ENCODE data around the gene CHSY3.

Gene CHSY3

DNA sequence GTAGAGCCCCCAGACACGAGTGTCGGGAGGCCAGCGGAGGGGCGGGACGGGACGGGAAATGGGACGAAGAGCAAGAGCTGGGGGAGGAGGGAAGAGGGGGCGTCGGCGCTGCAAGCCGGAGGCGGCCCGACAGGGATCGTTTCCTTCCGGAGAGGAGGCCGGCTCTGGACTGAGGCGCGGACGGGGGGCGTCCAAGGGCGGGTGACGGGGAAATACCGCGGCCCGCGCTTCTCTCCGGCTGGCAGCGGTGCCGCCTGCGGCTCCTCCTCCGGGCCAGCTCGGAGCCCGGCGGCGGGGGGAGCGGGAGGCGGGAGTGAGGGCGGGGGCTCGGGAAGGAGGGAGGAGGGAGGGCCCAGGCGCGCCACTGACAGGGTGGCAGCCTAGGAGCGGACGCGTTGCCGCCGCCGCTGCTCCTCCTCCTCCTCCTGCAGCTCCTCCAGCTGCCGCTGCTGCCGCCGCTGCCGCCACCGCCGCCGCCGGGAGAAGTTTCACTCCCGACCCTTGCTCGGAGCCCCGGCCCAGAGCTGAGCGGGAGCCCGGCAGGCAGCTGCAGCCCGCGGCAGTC lies at the start of gene CHSY3:
TSS of gene CHSY3 (plus strand) at position 364 of the 565 bp plus-strand sequence.
- no peak for DNase-seq (ENCODE audit: low read depth, low spot score)

DNA sequence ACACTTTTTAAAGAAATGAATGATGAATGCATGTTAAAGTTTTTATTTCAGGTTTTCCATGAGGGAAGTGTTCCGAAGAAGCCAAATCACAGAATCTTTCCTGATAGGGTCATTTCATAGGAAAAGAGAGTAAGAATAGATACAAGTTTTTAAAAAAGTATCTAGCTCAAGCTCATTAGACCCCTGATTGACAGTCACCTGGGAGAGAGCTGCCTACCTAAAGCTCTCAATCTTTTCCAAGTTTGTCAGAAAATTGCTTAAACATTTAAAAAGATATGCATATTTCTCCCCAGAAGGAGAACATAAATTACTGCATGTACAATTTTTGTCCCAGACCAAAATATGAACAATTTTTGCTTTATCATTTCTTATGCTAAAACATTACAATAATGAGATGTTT lies 47.9 kb upstream of the CHSY3 start:
- DNase-seq (ENCODE audit: low read depth, low spot score) = no peak

DNA sequence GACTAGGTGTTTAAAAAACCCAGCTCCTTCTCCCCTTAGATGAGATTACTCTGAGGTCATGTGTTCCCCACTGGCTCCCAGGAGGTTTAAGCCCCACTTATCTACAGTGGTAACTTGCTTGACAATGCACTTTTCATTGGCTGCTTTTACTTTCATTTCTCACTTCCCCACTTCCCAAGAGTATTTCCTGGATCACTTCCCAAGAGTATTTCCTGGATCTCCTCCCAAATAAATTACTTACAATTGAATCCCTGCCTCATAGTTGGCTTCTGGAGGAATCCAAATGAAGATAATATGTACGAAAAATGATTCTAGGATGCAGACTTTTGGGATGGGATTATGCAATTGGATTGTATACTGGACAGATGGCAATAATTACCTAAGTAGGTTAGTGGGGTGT lies 47.1 kb upstream of the CHSY3 start:
- no peak for DNase-seq (ENCODE audit: low read depth, low spot score)

DNA sequence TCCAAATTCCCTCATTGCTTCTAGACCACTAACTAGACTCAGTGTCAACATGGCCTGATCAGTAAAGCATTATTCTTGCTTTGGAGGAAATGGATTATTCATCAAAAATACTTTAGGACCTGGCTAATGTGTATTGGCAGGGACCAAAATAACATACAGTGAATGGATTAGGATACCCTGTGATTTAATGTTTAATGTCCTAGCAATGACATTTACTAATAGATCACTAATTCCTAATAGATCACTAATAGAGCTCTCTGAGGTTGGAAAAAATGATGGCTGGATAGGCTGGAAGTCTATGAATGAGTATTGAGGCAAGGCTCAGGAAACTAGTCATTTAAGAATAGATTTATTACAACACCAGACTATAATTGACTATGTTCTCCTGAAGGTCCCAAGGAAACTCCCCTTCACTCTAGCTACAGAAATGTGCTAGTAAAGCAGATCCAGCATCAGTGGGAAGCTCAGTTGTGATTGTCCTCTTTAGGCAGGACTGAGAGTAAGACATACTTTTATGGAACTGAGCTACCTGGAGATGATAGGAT lies 46.1 kb upstream of the CHSY3 start:
- DNase-seq (ENCODE audit: low read depth, low spot score) = no peak

DNA sequence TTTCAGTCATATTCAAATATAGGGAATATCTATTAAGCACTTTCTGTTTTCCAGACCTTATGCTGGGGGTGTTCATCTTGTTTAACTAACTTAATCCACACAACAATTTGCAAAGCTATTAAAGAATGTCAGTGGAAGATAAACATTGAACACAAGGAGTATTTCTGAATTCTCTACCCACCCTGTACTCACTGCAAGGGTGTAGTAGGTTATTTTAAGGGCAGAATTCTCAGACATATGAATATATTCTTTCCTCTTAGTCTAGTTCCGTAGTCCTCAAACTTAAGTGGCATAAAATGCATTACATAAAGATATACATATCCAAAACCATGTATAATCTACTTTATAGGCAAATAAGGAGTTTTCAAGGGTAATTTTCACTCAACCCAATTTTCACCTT lies 19.9 kb upstream of the CHSY3 start:
- no peak for DNase-seq (ENCODE audit: low read depth, low spot score)

DNA sequence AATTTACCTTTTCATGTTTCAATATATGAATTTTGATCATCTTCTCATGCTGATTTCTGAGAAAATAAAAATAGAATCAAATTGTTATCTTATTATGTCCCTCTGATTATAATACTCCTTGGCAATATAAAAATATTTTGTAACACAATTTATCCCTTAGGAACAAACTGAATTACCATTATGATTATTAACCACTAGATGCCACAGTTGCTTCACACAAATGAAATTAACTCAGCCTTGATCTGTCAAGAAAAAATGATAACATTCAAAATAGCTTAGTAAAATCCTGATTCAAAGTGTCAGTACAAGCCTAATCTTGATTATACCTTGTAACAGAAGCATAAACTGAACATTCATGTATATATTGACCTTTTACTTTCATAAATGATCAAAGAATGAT lies 4.8 kb upstream of the CHSY3 start:
- no peak for DNase-seq (ENCODE audit: low read depth, low spot score)

DNA sequence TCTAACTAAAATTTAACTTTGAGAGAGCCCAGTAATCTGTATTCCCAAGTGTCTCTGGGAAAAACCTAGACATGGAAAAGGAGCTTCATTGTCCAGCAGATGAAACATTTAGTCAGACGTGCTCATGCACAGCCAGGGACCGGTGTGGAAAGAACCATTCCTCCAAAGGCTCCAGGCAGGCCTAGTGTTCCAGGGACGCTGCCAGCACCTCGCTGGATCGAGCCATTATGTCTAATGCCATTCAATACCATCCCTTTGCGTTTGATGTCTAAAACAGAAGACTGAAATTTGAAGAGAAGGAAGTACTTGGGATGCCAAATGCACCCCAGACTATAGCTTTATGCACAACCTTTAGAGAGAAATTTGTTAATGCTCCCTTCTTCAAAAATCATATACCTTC lies 1.4 kb upstream of the CHSY3 start:
- DNase-seq (ENCODE audit: low read depth, low spot score) = no peak

DNA sequence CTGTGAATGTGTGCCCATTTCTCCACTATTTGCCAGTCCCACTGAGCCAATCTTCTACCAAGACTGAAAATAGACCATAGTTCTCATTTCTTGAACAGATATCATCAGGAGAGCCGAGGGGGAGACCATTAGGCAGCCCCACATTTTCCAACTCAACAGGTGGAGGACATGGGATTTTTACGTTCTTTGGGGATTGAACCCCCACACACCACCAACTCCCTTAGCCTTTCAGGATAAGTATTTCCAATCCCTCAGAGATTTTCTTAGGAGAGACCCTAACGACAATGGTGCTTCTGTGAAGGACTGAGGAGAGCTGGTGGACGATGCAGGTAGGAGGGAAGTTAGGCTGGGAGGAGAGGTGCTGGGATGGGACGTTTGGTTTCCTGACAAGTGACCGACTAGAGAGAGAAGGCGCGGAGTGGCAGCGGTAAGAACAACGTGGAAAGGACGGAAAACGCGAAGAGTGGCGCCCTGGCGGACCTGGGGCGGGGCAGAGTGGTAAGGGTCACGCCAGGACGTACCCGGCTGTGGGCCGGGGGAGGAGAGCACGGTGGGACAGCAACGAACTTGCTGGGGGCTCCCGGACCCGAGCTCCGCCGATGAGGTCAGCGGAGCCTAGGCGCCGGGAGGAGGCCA lies 681 bp upstream of the CHSY3 start:
- DNase-seq (ENCODE audit: low read depth, low spot score) = no peak

DNA sequence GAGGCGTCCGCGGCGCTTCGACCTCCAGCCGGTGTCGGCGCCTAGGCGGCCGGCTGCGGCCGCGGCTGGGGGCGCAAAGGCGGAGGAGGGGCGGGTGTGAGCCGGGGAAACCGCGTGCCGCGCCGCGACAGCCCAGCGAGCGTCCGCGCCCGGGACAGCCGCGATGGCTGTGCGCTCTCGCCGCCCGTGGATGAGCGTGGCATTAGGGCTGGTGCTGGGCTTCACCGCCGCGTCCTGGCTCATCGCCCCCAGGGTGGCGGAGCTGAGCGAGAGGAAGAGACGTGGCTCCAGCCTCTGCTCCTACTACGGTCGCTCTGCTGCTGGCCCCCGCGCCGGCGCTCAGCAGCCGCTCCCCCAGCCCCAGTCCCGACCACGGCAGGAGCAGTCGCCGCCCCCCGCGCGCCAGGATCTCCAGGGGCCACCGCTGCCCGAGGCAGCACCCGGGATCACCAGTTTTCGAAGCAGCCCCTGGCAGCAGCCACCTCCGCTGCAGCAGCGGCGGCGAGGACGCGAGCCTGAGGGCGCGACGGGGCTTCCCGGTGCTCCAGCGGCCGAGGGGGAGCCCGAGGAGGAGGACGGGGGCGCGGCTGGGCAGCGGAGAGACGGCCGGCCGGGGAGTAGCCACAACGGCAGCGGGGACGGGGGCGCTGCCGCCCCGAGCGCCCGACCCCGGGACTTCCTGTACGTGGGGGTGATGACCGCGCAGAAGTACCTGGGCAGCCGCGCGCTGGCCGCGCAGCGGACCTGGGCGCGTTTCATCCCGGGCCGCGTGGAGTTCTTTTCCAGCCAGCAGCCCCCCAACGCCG lies 605 bp downstream of the CHSY3 start:
- DNase-seq (ENCODE audit: low read depth, low spot score) = no peak

DNA sequence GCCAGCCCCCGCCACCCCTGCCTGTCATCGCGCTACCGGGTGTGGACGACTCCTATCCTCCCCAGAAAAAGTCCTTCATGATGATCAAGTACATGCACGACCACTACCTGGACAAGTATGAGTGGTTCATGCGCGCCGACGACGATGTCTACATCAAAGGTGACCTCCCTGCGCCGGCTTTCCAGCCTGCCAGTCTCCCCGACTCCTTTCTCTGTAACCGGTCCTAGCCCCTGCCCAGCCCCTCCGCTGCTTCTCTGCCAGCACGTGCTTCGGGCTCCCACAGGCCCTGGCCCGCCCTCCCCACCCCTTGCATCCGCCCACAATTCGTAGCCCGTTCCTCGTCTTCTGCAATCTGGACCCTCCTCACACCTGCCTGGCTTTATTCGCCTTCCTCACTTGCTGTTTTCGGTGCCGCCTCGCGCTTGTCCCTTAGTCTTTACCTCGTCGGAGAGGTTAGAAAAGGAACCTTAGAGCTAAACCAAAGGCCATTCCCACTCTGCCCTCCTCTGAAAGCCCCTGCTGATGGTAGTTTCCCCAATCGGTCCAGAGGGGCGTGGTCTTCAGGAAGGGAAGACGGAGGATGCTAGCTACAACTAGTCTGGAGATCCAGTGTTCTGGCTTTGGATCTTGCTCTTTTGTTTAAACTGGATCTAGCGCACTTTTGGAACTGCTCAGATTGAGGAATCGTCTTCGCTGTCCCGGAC lies 1.4 kb downstream of the CHSY3 start:
- no peak for DNase-seq (ENCODE audit: low read depth, low spot score)

DNA sequence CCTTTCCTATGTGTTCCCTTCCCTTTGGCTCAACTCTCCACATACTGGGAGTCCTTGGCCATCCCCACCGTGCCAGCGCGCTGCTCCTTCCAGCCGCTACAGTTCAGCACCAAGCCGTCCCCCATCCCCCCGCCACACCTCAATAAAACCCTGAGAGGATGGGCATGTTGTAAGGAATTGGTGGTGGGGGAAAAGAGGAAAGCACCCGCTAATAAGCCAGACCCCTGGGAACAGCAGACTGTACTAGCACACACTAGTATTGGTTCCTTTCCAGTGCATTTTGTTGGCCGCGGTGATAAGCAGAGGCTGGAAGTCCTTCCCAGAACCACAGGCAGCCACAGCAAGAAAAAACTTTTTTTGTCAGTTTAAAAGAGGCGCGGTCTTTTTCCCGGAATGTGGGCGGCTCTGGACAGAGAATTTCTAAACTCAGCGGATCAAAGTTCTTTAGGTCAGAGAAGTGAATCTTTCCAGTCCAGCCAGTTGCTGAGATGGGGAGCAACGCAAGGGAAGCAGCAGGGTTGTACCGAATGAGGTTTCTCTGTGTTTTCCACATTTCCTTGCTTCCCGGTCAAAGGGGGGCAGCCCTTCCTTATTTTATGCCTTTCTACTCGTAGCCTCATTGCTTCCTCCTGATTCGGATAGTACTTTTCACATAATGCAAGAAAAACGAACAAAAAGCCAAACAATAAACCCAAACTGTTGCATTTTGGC lies 2.1 kb downstream of the CHSY3 start:
- no peak for DNase-seq (ENCODE audit: low read depth, low spot score)

DNA sequence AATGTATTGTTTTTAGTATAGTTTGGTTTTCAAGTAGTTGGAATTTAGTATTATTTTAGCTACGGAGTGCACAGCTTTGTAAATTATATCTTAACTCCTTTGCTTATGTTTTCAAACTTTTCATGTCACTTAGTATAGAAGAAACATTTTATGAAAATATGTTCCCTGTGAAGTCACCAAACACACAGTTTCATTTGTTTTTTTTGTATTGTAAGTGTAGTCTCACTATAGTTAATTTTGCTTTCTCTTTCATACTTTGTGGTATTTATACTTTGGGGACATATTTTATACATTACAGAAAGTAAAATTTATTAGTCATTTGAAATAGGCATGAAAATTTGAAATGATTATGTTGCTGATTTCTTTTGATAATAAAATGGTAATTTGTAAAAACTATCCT lies 5.0 kb downstream of the CHSY3 start:
- DNase-seq (ENCODE audit: low read depth, low spot score) = no peak

DNA sequence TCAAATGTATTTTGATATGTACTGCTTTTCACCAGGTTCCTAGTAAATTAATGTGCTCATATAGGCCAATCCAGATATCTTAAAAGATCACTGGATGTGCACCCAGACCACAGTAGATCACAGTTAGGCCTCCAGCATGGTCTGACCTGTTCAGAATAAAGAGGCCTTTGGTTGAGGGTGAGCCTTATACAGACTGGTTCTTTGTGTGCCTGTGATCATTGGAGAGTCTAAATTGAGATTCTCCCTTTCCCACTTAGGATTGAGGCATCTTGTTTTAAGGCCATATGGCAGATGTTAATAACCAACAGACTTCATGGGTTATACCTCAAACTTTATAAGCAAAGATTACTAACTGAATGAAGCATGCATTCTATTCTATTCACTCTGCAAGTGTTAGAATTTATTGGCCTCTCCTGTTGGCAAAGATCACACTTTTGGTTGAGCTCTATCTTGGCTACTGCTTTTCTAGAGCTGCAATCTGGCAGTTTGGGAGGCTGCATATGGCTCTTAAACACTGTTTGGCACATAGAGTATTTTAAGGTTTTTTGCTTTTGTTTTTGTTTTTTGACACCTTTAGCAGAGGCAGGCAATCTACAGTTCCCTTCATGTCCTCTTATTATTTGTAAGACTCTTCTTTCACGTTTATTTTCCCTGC lies 8.5 kb downstream of the CHSY3 start:
- no peak for DNase-seq (ENCODE audit: low read depth, low spot score)

DNA sequence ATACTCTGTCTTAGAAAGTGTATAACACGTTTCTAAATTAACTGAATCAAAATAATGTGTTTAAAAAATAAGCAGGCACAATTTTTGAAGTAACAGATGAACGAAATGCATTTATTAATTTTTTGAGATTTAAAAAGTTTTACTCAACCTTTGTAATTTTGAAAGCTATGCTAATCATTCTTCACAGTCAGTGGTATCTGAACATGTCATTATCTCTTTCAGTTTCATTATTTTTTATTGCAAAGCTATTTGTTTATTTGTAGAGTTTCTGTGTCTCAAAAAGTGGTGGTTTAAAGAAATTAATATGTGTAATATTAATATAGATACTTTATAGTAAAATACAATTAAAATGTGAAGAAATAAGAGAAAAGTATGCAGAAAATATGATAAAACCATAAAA lies 11.2 kb downstream of the CHSY3 start:
- no peak for DNase-seq (ENCODE audit: low read depth, low spot score)

DNA sequence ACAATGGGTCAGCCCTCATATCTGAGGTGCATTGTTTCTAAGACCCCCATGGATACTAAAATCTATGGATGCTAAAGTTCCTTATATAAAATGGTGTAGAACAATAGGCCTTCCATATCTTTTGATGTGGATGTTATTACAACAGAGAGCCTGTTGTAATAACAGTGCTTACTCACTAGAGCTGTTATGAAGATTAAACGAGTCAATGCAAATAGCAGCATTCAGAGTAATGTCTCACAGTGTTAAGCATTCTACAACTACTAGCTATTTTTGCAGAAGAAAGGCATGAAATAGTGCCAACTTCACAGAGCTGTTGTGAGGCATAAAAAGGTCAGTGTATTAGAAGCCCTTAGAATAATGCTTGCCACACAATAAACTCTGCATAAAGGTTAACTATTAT lies 13.0 kb downstream of the CHSY3 start:
- no peak for DNase-seq (ENCODE audit: low read depth, low spot score)

DNA sequence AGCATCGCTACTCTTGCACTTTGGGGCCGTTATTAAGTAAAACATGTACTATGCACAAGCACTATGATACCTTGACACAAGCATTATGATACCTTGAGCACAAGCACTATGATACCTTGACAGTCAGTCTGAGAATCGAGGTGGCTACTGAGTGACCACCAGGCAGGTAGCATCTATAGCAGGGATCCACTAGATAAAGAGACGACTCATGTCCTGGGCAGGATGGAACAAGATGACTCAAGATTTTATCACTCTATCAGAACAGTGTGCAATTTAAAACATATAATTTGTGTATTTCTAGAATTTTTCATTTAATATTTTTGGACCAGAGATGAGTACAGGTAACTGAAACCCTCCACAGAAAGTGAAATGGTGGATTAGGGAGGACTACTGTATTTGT lies 16.9 kb downstream of the CHSY3 start:
- no peak for DNase-seq (ENCODE audit: low read depth, low spot score)

DNA sequence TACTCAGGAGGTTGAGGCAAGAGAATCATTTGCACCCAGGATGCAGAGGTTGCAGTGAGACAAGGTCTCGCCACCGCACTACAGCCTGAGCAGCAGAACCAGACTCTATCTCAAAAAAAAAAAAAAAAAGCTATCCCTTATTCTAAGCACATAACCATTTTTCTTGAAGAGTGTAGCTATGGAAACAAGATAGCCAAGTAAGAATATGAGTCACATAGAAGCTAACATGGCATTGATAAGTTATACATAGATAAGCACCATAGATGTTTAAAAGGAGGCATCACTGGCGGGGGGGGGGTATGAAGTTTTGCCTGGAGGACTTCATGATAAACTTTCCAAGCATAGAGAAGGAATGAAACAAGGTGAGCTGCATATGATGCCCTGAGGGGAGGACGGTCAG lies 26.0 kb downstream of the CHSY3 start:
- no peak for DNase-seq (ENCODE audit: low read depth, low spot score)

DNA sequence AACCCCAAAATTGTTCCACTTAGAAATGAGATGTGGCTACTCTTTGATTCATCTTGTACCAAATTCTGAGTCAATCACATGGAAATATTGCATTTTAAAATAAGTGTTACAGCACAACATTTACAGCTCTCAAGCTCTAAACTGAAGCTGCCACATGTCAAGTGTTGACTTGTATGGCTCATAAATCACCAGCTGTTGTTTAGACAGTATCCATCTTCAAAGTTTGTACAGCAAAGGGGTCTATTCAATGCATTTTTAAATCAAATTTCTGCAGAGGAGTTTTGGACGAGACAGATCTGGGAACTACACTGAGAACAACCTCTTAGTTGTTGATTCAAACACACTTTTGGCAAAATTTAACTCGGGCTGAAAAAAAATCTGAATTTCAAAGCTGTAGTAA lies 31.4 kb downstream of the CHSY3 start:
- DNase-seq (ENCODE audit: low read depth, low spot score) = no peak

DNA sequence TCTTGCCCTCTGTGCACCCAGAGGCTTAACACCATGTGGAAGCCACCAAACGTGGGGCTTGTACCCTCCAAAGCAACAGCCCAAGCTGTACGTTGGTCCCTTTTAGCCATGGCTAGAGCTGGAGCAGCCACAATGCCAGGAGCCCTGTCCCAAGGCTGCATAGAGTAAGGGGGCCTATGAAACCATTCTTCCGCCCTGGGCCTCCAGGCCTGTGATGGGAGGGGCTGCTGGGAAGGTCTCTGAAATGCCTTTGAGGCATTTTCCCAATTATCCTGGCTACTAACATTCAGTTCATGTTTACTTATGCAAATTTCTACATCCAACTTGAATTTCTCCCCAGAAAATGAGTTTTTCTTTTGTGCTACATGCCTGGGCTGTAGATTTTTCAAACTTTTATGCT lies 33.8 kb downstream of the CHSY3 start:
- no peak for DNase-seq (ENCODE audit: low read depth, low spot score)

DNA sequence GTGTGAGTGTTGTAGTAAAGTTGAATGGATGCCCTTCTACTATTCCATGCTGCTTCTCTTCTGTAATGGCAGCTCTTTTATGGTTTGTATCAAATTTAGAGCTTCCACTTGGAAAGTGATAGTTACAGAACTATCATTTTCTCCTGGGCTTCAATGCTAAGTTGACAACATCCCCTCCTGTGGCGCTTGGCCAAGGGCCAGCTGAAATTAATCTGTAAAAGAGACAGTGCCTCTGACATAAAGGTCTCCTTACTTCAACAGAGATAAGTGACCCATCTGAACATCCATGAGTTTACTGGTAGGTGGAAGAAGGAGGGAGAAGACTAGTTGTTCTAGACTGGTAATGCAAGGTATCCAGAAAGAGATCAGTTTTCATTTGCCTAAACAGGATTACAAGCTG lies 39.7 kb downstream of the CHSY3 start:
- no peak for DNase-seq (ENCODE audit: low read depth, low spot score)

DNA sequence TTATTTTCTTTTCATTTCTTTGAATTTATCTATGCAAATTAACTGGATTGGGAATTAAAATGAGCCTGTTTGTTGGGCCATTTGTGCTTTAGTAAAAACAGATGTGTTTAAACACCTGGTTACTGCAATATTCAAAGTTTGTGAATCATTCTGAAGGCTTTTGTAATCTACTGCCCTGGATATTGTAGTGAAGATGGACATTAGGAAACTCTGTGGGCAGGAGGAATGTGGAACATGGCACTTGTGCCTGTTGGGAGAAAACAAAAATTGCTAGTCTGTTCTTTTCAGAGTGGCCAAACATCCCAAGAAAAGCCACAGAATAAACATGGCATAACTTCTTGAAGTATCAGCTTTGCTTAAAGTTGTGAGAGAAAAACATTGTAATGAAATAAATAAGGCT lies 40.8 kb downstream of the CHSY3 start:
- DNase-seq (ENCODE audit: low read depth, low spot score) = no peak

All from activated CD4-positive, CD25-positive, alpha-beta regulatory T cell treated with anti-CD3 and anti-CD28 coated beads, Interleukin-2, amount 50 U/mL, for 16 hours (primary cell).